DND-41 (cell line): Measurements from ENCODE around the gene P3H3.

ENCODE experiments used
- EZH2 ChIP-seq: IDR thresholded peaks from 3 replicates; pipeline ENCODE4 v1.6.1; 2012; ENCODE audit warnings: borderline replicate concordance, low read depth, mild to moderate bottlenecking, moderate library complexity, low read length, inconsistent platforms; ENCODE audit not compliant: severe bottlenecking
- TF ChIP-seq, protein P1 (sequence below): IDR thresholded peaks from 2 replicates; pipeline ENCODE4 v1.5.1; 2012; ENCODE audit warnings: borderline replicate concordance, low read length, moderate library complexity, mild to moderate bottlenecking; ENCODE audit not compliant: poor library complexity, severe bottlenecking; ENCODE audit errors: extremely low read depth

DNA sequence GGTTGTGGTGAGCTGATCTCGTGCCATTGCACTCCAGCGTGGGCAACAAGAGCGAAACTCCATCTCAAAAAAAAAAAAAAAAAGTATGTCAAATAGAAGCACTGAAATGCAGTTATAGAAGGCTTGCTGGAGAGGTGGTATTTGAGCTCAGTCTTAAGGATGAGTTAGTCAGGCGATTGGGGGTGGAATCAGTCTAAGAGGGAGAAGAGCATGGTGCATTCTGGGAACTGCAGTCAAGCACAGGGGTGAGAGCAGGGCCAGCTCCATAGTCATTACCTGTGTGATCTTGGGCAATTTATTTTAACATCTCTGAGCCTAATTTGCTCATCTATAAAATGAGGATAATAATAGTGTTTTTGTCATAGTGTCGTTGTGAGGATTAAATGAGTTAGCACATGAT is 6.7 kb downstream of the P3H3 start:
- TF ChIP-seq, protein P1, sequence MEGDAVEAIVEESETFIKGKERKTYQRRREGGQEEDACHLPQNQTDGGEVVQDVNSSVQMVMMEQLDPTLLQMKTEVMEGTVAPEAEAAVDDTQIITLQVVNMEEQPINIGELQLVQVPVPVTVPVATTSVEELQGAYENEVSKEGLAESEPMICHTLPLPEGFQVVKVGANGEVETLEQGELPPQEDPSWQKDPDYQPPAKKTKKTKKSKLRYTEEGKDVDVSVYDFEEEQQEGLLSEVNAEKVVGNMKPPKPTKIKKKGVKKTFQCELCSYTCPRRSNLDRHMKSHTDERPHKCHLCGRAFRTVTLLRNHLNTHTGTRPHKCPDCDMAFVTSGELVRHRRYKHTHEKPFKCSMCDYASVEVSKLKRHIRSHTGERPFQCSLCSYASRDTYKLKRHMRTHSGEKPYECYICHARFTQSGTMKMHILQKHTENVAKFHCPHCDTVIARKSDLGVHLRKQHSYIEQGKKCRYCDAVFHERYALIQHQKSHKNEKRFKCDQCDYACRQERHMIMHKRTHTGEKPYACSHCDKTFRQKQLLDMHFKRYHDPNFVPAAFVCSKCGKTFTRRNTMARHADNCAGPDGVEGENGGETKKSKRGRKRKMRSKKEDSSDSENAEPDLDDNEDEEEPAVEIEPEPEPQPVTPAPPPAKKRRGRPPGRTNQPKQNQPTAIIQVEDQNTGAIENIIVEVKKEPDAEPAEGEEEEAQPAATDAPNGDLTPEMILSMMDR, result no peak
- no peak for TF ChIP-seq EZH2
